Measurements from ENCODE around the gene CHMP1A.
"Not testable (repeated sequence)": the region's sequence is repeated elsewhere in the genome, so short reads cannot be mapped to it uniquely, and the experiment has no call there.

The CHMP1A gene

DNA sequence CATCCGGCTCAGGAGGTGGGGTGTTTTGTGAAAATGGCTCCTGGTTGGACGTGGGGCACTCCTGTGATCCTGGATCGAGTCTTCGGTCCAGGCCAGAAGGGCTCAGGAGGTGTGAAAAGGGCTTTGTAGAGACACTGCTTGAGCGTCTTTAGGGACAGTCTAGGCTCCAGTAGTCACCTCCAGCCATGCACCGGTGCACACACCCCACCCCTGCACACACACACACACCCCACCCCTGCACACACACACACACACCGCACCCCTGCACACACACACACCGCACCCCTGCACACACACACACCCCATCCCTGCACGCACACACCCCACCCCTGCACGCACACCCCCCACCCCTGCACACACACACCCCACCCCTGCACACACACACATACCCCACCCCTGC, 19.1 kb downstream of the CHMP1A start:
- no peak for DNase-seq (ENCODE audit: low spot score)
- TF ChIP-seq, protein P1, sequence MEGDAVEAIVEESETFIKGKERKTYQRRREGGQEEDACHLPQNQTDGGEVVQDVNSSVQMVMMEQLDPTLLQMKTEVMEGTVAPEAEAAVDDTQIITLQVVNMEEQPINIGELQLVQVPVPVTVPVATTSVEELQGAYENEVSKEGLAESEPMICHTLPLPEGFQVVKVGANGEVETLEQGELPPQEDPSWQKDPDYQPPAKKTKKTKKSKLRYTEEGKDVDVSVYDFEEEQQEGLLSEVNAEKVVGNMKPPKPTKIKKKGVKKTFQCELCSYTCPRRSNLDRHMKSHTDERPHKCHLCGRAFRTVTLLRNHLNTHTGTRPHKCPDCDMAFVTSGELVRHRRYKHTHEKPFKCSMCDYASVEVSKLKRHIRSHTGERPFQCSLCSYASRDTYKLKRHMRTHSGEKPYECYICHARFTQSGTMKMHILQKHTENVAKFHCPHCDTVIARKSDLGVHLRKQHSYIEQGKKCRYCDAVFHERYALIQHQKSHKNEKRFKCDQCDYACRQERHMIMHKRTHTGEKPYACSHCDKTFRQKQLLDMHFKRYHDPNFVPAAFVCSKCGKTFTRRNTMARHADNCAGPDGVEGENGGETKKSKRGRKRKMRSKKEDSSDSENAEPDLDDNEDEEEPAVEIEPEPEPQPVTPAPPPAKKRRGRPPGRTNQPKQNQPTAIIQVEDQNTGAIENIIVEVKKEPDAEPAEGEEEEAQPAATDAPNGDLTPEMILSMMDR (IDR thresholded peaks at IDR 0.05; ENCODE audit: extremely low read depth, insufficient read depth, missing control alignments): no peak
- in situ Hi-C loops (cut with MboI; ENCODE audit: low pct_unique_long_range_greater_than_20kb, low sequenced_read_pairs, unreplicated experiment): no loop called here

GRCh38 chr16:89637379-89637778, 20.1 kb downstream of the CHMP1A start:
- TF ChIP-seq, protein P1 (IDR thresholded peaks at IDR 0.05; ENCODE audit: extremely low read depth, insufficient read depth, missing control alignments): no peak
- no peak for DNase-seq (ENCODE audit: low spot score)
- in situ Hi-C loops (cut with MboI; ENCODE audit: low pct_unique_long_range_greater_than_20kb, low sequenced_read_pairs, unreplicated experiment): no loop called here

DNA sequence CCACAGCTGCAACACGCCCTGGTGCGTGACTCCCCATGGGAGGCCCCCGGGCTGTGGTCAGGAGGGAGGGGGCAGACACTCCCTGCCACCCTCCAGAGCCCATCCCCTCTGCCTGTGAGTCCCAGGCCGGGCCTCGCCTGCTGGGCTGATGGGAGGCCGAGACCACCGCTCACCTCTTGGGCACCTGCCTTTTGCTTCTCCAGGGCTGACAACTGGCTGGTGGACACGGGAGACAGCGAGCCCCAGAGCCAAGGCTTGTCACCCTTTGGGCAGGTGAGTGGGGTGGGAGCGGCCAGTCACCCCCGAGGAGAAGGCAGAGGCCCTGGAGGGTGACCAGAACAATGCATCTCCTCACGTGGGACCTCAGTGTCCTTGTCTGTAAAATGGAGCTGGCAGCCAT, 20.8 kb downstream of the CHMP1A start:
- TF ChIP-seq, protein P1 (IDR thresholded peaks at IDR 0.05; ENCODE audit: extremely low read depth, insufficient read depth, missing control alignments): no peak
- no peak for DNase-seq (ENCODE audit: low spot score)
- in situ Hi-C loops (cut with MboI; ENCODE audit: low pct_unique_long_range_greater_than_20kb, low sequenced_read_pairs, unreplicated experiment): no loop called here

DNA sequence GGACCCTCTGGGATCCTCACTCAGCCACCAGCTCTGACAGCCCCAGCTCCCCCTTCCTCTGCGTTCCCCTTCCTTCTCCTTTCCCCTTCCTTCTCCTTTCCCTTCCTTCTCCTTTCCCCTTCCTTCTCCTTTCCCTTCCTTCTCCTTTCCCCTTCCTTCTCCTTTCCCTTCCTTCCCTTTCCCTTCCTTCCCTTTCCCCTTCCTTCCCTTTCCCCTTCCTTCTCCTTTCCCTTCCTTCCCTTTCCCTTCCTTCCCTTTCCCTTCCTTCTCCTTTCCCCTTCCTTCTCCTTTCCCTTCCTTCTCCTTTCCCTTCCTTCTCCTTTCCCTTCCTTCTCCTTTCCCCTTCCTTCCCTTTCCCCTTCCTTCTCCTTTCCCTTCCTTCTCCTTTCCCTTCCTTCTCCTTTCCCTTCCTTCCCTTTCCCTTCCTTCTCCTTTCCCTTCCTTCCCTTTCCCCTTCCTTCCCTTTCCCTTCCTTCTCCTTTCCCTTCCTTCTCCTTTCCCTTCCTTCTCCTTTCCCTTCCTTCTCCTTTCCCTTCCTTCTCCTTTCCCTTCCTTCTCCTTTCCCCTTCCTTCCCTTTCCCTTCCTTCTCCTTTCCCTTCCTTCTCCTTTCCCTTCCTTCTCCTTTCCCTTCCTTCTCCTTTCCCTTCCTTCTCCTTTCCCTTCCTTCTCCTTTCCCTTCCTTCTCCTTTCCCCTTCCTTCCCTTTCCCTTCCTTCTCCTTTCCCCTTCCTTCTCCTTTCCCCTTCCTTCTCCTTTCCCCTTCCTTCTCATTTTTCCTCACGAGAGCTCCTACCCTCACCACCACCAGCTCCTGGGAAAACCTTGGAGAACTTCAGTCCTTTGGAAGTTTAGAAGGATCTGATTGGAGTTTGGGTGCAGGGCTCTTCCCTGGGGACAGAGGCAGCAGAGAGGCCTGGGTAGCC, 22.8 kb downstream of the CHMP1A start:
- in situ Hi-C loops (cut with MboI; ENCODE audit: low pct_unique_long_range_greater_than_20kb, low sequenced_read_pairs, unreplicated experiment): not testable (repeated sequence)

GRCh38 chr16:89633064-89633631, 24.4 kb downstream of the CHMP1A start:
- DNase-seq (ENCODE audit: low spot score): no peak
- in situ Hi-C loops (cut with MboI; ENCODE audit: low pct_unique_long_range_greater_than_20kb, low sequenced_read_pairs, unreplicated experiment): no loop called here
- TF ChIP-seq, protein P1 (IDR thresholded peaks at IDR 0.05; ENCODE audit: extremely low read depth, insufficient read depth, missing control alignments): no peak

More for the DNA sequence above, 22.8 kb downstream of the CHMP1A start:
- DNase-seq (ENCODE audit: low spot score): not testable (repeated sequence)

DNA sequence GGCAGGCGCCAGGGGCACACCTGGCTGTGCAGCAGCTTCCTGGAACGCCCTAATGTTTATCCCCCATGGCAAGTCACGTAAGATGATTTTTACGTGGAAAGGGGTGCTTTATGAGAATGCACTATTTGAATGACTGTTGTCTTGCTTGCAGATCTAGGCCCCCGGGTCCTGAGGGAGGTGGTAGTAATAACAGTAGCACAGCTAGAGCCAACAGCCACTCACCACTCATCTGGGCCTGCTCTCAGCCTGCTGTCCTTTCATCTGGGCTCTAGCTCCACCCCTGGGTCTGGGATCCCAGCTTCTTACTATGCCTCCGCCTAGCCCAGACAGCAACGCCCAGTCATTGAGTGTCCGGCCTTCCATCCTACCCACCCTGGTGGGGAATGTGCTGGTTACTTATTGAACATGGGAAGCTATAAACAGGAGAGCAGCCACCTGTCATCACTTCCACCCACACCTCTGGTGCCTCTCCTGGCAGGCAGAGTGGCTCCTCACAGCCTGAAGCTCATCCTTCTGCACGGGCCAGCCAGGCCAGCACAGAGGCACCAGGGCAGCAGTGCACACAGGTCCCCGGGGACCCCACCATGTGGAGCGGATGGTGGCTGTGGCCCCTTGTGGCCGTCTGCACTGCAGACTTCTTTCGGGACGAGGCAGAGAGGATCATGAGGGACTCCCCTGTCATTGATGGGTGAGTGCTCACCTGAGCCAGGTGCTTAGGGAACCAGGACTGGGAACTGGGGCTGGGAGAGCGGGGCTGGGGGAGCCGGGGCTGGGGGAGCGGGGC, 27.5 kb downstream of the CHMP1A start:
- no peak for DNase-seq (ENCODE audit: low spot score)
- in situ Hi-C loops (cut with MboI; ENCODE audit: low pct_unique_long_range_greater_than_20kb, low sequenced_read_pairs, unreplicated experiment): no loop called here
- TF ChIP-seq, protein P1 (IDR thresholded peaks at IDR 0.05; ENCODE audit: extremely low read depth, insufficient read depth, missing control alignments): no peak
